GM19035 (cell line): ENCODE measurements around the gene TBC1D22A.
"Not testable (repeated sequence)": the region's sequence is repeated elsewhere in the genome, so short reads cannot be mapped to it uniquely, and the experiment has no call there.

Source experiments
- ATAC-seq: cut with Tn5 transposase; IDR thresholded peaks from one replicate; pipeline ENCODE4 v1.9.1; 2021; ENCODE audit not compliant: unreplicated experiment

The TBC1D22A gene

DNA sequence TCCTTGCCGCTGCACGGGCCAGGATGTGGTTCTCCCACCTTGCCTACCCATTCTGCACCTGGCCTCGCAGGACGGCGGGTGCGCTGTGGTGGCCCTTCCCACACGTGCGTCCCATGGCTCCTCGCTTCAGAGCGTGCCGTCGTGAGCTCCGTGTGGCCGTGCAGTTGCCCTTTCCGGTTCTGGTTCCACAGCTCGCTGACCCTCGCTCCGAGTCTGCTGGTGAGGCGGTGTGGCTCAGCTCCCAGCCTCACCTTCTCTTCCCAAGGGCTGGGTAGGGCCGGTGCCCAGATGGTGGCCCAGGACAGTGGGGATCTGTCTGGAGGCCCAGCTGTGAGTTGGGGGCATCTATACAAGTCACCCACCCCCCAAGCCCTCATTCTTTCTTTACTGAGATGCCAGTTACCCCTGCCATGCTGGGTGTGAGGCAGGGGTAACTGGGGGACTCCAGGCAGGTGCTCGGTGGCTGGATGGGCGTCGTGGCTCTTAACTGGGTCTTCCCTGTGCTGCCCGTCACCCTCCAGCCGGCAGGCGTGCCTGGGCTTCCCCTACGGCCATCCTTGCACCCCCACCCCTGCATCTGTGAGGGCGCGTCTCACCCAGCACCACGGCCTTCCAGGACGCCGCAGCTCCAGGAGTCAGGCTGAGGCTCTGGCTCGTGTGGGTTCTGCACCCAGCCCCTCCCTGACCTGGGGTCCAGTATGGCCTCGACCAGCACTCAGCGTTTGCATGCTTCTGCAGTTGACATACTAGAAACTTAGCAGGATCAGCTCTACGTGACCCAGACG lies 395.2 kb downstream of the TBC1D22A start:
- no peak for ATAC-seq

DNA sequence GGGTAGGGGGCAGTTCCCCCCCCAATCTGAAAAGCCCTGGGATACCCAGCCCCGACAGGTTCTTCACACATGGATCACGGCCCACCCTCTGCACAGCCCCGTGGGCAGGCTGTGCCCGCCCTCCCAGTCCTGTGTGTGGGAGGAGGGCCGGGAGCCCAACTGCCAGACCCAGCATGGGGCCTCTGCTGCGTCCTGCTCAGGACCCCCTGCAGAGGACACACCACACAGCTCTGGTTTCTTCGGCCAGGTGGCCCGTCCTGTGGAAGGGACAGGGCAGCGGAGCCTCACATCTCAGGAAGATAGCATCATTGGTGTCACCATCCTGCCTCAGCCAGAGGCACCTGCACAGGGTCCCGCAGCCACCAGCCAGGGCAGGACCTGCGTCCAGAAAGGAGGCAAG lies 396.0 kb downstream of the TBC1D22A start:
- no peak for ATAC-seq

DNA sequence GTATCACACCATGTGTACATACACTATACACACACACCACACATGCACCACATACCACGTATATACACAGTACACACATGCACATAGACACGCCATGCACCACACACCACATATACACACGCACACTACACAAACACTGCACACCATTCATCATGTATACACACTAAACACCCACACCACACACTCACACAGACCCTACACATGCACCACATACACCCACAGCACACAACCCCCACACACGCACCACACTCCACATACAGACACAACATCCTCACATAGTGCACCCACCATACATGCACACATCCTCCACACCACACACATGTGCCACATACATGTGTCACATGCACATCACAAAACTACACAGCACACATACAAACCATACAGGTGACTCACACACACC lies 397.1 kb downstream of the TBC1D22A start:
- ATAC-seq: no peak

DNA sequence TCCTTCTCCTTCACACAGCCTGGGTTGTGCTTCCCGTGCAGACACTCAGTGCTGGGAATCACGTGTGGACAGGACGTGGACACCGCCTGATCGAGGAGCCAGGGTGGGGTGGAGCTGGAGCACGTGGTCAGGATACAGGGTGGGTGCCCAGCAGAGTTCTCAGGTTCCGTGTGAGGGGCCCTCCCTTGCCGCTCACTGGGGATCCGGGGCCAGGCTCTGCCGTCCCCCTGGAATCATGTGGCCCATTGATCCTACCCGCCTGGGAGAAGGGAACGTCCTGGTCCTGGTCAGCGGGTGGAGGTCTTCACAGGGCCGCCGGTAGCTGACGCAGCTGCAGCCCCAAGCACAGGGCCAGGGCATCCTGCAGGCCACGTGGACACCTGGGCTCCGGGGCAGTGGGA lies 397.7 kb downstream of the TBC1D22A start:
- ATAC-seq: no peak

DNA sequence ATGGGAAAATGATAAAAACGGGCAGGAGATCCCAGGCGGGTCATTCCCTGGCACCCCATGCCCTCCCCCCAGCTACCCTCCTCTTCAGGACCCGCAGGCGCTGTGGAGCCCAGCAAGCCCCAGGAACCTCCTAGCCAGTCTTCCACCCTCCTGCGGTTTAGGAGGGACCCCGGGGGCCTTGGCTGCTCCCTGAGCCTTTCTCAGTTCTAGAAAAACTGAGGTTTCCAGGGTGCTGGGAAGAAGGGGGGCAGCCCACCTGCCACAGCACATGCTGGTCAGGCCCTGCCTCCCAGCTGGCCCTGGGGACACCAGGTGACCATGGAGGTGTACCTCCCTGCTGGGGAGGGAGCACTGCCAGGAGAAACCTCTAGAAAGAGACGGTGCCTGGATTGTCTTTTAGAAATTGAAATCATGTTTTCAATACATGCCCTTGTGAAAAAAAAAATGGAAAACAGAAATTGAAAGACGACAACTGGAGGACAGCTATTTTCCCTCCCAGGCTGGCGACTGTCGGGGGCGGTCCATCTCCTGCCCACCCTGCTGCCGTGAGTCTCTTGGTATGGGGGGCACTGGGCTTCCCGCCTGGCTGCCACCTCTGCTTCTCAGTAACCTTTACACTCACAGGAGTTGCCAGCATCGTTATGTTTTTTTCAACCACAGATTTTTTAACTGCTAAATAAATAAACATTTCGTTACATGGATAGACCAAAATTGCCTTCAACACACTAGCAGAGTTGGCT lies 398.5 kb downstream of the TBC1D22A start:
- no peak for ATAC-seq

DNA sequence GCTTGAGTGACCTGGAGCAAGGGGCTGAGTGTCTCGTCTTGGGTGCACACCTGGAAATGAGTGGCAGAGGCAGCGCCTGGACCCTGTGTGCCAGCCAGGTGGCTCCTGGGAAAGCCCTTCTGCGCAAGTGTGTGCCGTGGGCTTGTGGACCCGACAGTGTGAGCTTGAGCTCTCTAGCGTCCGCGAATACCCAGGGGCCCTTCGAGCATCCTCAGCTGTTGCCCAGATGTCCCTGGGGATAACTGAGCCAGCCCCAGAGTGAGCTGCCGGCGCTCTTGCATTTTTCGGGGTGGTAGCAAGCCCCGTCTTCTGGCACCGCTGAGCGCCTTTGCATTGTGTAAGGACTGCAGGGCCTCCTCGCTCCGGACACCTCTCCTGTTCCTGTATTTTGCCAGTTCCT lies 399.2 kb downstream of the TBC1D22A start:
- ATAC-seq: no peak

DNA sequence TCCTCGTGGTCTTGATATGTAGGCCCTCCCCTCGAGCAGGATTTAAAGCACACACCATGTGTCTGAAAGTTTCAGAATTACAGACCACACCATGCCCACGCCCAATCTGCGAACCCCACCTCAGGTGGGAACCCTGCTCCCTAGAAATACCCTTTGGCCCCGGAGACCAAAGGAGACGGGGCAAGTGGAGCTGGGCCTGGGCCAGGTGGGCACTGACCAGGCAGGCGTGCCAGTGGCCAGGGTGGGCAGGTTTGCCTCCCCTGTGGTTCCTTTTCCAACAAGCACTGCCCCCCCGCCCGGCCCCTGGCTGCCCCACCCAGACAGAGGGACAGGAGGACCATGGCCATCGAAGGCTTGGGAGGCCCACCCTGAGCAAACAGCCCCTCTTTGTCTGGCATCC lies 400.4 kb downstream of the TBC1D22A start:
- no peak for ATAC-seq

DNA sequence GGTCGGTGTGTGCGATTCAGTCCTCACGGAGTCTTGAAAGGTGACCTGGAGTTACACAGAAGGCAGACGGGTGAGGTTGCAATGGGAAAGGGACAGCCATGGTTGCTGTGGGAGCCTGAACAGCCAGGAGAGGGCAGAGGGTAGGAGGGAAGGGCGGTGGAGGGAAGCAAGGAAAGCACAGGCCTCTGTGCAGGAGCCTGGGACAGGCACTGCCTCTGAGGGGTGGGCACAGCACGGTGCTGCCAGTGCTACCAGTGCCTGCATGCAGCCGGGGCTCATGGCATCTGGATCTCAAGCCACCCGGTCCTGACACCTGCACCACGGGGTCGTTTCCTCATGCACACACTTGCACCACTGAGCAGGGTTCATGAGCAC lies 401.0 kb downstream of the TBC1D22A start:
- ATAC-seq: no peak

DNA sequence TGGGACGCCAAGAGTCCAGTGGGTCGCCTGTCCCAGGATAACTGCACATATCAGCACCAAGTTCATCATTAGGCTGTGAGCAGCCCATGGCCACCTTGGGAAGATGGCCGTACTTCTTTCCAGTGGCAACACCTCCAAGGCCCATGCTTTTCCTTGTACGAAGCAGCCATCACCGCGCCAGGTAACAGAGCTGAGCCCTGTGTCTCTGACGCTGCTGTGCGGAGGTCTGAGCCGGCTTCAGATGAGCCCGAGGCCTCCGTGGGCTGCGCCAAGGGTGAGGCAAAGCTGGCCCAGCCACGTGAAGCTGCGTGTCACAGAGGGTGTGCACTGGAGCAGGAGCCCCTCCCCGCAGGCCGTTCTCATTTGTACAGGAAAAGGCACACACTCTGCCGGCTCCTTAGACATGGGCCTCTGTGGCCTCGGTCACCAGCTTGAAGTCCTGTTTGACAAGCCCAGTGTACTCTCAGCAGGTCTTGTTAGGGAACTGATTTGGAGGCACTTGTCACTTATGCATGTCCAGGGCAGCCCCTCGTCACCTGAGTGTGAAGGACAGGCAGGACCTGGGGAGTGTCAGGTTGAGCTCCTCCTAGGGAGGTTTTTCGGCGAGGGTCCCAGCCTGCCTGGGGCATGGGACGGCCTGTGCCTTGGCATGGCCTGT lies 401.5 kb downstream of the TBC1D22A start:
- ATAC-seq: no peak

DNA sequence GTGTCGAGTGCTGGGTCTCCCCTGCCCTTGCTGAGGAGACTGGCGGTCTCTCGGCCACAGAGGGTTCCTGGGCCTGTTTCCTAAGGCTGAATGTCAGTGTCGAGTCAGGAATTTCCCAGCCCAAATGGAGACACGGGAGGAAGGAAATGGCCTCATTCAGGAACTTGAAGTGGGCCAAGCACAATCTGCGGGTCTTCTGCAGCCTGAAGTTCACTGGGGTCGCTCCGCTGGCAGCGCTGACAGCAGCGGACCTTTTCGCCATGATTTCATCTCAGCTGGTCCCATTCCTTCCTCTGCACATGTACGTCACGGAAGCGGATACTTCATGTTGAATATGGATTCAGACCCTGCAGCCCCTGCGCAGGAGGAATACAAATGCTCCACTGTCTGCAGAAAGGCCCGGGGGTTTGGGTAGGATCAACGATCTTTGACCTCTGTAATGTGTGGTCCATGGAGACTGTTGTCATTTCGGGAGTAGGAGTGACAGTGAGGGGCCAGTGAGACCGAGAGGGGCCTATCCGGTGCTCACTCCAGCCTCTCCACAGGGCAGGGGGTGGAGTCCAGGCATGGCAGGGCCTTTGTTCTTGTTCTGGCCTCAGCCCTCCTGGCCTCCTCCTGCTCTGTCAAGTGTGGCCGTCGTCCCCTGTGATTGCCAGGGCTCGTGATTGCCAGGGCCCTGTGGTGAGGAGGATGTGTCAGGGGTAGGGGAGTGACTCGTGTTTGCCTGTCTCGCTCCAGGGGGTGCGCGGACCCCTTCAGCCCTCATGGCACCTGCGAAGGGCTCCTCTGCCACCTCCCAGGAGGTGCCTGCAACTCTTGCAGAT lies 402.3 kb downstream of the TBC1D22A start:
- ATAC-seq: no peak

DNA sequence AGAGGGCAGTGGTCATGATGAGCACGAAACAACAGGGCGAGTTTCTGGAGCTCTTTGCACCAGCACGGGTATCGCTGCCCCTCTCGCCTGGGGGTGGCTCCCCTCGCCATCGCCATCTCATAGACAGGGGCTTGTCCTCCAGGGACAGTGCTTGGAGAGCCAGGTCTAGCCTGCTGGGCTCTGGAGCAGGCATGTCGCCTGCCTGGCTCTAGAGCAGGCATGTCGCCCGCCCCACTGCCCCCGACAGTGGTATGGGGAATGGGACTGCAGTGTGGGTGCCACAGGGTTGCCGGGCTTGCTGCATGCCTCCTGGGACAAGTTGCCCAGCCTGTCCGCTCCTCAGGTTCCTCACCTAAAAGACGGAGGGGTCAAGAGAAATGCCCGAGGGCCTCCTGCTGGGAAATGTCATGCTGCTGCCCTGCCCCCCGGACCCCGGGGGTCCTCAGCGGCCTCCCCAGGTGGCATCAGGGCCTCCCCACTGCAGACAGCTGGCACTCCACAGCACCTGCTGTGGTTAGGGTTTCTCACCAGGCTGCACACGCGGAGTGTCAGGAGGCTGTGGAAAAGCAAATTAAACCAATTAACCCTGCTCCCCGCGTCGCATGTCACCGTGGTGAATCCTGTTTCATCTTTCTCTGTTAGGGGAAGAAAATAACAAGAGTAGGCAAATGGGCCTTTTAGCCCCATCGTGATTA lies 403.0 kb downstream of the TBC1D22A start:
- ATAC-seq: no peak

DNA sequence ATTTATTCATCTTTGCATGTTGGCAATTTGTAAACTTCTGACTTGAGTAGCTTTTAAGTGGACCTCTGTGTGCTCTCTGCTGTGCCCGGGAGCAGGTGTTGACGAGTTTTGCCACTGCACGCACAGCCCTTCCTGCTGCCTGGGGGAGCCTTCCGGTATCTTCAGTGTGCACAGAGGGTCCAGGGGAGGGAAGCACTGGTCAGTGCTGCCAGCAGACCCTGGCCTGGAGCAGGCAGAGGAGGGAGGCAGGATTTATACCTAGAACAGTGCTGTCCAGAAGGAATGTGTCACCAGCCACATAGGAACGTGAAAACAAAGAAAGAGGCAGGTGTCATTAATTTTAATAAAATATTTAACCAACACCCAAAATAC lies 403.6 kb downstream of the TBC1D22A start:
- ATAC-seq: no peak

DNA sequence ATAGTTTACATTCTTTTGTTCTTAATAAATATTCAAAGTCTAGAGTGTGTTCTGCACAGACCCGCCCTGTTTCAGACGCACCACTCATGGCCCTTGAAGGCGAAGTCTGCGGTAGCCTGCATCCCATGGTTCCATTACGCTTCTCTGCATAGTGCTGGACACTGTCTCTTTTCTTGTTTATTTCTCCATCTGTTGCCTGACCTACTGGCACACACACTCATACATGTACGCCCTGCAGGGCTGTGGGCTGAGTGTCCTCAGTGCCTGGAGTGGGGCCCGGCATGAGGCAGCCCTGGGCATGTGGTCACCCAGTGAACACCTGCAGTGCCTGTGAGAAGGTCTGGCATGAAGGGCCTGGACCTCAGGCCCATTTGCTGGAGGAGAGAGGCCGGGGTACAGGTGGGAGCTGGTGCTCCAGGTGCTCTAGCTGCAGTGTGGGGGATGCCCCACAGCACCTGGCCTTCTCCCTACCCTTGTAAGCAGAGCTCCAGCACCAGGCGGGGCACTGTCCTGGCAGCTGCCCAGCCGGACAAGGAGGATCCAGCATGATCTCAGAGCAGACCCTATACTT lies 404.1 kb downstream of the TBC1D22A start:
- ATAC-seq: no peak

DNA sequence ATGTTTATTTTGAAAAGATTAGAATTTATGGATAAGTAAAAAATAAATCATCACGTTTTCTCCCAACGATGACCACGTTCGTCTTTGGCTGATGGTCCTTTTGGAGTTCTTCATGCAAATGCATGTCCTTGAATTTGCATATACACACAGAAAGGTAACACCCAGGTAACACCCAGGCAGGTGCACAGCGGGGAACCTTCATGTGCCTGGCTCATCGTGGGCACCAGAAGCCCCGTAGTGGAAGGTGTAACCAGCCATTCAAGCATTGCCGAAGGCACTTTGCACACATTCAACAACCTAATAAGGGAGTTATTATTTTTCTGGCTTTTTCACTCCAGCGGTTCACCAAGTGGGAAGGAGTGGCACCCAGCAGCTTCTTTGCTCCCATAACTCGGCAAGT lies 404.6 kb downstream of the TBC1D22A start:
- ATAC-seq: no peak

DNA sequence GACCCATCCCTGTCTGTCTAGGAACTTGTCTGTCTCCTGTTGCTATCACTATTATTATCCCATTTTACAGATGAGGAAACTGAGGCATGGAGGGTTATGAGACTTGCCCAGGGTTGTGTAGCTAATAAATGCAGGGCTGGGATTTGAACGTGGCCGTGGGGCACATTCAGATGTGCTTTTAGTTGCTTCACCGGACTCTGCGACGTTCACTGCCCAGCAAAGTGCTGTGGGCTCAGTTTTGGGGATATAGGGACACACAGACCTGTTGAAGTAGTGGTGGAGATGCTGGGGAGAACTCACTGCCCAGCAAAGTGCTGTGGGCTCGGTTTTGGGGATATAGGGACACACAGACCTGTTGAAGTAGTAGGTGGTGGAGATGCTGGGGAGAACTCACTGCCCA lies 405.5 kb downstream of the TBC1D22A start:
- ATAC-seq: not testable (repeated sequence)

DNA sequence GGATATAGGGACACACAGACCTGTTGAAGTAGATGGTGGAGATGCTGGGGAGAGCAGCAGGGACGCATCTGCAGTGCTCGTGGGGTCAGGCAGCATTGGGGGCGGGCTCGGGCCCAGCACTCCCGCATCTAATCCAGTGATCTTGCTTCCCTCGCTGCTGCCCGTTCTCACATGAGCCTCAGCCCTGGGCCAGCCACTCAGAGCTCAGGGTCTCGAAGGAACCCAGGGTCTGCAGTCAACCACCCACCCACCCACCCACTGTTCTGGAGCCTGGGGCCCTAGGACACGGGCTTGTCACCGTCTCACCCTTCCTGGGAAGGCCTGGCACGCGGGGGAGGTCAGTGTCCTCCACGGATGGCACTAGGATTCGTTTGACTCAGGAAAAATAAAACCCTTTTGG lies 406.0 kb downstream of the TBC1D22A start:
- no peak for ATAC-seq

DNA sequence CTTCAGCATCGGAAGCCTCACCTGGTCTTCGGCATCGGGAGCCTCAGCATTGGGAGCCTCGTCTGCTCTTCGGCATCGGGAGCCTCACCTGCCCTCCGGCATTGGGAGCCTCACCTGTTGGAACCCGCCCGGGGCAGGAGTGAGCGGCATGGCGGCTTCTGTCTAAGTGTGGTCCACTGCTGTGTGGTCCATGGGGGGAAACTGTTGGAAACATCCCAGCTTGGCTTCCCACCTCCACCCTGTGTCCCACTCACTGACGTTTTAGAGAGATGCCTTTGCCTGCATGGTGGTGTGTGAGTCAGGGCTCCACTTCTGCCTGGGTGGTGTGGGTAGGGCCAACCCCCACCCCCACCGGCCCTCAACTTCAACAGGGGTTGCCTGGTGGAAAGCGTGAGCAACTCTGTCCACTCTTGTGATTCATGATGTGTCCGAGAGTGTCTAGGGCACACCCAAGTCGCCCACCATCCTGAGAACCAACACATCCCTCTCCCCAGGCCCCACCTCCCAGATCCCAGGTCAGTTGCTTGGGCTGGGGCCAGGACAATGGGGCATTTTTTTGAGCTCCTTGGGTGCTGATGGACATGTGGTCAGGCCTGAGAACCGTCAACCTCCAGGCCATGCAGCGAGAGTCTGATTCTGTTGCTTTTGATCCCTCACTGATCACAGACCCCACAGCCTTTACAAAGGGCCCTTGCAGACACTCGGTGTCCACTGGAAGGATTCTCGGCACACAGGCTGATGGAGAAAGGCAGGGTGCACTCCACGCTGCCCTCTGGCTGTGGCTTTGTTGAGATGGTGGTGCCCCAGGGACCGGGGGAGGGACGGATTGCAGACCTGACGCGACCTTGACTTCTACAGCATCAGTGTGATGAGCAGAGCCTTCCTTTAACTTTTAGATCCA lies 406.7 kb downstream of the TBC1D22A start:
- no peak for ATAC-seq

DNA sequence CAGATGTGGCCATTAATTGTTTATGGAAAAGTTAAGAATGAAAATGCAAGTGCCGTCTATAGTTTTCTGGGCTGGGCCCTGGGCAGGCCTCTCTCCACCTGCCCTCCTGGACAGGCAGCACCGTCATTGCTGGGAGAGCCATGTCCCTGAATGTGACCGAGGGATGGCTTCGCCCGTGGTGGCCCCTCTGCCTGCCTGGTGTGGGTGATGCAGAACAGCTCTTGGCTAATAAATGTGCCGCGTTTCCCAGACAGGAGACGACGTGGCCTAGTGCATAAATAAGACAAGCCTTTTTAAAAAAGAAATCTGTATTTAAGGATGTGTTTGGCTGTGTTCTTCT lies 407.3 kb downstream of the TBC1D22A start:
- ATAC-seq: no peak
